ENCODE results near the gene TUB. TPM values are rescaled to one million over a fixed set of nuclear protein-coding genes. Genes with fewer than 3 reads are reported as not detected.

The TUB gene
- polyA plus RNA-seq, 3 donors = not detected

DNA sequence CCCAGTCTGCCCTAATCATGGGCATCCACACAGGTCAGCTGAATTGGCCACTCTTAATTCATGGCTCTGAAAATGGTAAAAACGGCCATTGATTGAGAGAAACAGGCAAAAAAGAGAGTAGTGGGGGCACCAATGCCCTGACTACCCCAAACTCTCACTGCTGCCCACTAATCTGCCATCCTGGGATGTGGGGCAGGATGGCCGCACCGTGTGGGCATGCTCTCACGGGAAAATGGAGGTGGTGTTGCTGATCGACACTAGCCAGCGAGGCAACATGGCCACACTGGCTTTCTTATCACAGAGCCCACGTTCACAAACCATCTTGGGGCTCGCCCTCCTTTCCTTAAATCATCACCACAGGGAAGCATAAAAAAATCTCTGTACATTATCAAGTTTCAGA lies 11.2 kb upstream of the TUB start:
- TF ChIP-seq, protein P1, sequence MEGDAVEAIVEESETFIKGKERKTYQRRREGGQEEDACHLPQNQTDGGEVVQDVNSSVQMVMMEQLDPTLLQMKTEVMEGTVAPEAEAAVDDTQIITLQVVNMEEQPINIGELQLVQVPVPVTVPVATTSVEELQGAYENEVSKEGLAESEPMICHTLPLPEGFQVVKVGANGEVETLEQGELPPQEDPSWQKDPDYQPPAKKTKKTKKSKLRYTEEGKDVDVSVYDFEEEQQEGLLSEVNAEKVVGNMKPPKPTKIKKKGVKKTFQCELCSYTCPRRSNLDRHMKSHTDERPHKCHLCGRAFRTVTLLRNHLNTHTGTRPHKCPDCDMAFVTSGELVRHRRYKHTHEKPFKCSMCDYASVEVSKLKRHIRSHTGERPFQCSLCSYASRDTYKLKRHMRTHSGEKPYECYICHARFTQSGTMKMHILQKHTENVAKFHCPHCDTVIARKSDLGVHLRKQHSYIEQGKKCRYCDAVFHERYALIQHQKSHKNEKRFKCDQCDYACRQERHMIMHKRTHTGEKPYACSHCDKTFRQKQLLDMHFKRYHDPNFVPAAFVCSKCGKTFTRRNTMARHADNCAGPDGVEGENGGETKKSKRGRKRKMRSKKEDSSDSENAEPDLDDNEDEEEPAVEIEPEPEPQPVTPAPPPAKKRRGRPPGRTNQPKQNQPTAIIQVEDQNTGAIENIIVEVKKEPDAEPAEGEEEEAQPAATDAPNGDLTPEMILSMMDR (IDR thresholded peaks at IDR 0.05) = no peak
- Histone ChIP-seq H3K4me3 (replicated peaks in 1 of 3; ENCODE audit: low read depth in 2 of 3, low read length in 3 of 3) (no peak overlapping the region), H3K79me2 (ENCODE audit: insufficient read depth, low read length) (no peaks in the 10 kb centered on the region), H3K27me3 (ENCODE audit: control insufficient read depth in 2 of 2, insufficient read depth in 2 of 2, low read length in 2 of 2) (peaks cover 0 to 4% of the 10 kb centered on the region in 2 donors), H3K9me3 (replicated peaks in 1 of 2; ENCODE audit: control insufficient read depth in 1 of 2, insufficient read depth in 1 of 2, low read length in 2 of 2) (no peaks in the 10 kb centered on the region), H3K9ac (ENCODE audit: insufficient read depth, low read length, poor library complexity, severe bottlenecking) (no peak overlapping the region), H3K4me1 (ENCODE audit: control insufficient read depth in 1 of 2, insufficient read depth in 2 of 2, low read length in 2 of 2) (no peaks in the 10 kb centered on the region), H4K20me1 (ENCODE audit: insufficient read depth, low read length) (no peaks in the 10 kb centered on the region), H3K4me2 (replicated peaks; ENCODE audit: extremely low read depth, low read length, poor library complexity, severe bottlenecking) (no peak overlapping the region), H2AFZ (ENCODE audit: insufficient read depth, low read depth, low read length, poor library complexity, severe bottlenecking) (no peak overlapping the region), H3K36me3 (replicated peaks in 1 of 2; ENCODE audit: control insufficient read depth in 1 of 2, insufficient read depth in 2 of 2, low read length in 2 of 2) (no peaks in the 10 kb centered on the region), H3K27ac (ENCODE audit: low read depth in 1 of 2, low read length in 2 of 2) (no peak overlapping the region)
- Mint-ChIP-seq H3K27ac (no peak overlapping the region), H3K9me3 (peaks cover 0 to 3% (median 0%) of the 10 kb centered on the region in 7 donors), H3K27me3 (ENCODE audit: low read depth in 3 of 3) (peaks cover 12 to 19% (median 16%) of the 10 kb centered on the region in 3 donors), H3K4me3 (no peak overlapping the region), H3K4me1 (no peaks in the 10 kb centered on the region), H3K36me3 (no peaks in the 10 kb centered on the region)
- 92% methylated on average over 6 of the region's 8 CpGs for WGBS (ENCODE audit: insufficient coverage)
- intact Hi-C loops (cut with micrococcal nuclease) = no loop called here
- DNase-seq = no peak

DNA sequence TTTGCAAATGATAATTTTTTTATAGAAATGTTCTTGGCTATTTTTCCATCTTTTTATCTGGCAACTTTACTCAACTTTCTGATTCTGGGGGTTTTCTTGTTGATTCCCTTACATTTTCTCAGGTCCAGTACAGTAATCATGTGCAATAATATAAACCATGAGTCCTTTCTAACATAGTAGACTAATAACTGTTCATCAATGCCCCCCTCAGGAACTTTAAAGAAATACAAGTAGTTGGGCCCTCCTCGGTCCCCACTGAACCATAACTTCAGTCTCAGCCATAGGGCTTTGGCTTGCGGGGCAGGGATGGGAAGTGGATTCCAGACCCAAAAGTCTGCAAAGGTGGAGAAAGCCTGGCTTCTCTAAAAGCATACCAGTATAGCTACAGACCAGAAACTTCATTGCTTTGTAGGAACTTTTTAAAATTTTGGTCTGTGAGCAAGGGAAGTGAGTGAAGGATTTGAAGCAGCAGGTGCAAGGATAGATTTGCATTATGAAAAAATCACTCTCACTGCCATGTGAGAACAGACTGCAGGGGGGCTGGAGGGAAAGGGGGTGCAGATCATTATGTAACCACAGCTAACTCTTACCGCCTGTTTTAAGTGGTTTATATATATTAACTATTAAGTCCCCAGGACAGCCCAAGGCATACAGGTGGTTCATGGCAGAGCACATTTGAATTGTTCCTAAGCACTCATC lies 10.4 kb upstream of the TUB start:
- Mint-ChIP-seq H3K4me3 (no peak overlapping the region), H3K36me3 (no peaks in the 10 kb centered on the region), H3K27me3 (ENCODE audit: low read depth in 3 of 3) (peaks cover 12 to 18% (median 16%) of the 10 kb centered on the region in 3 donors), H3K27ac (no peak overlapping the region), H3K4me1 (no peaks in the 10 kb centered on the region), H3K9me3 (peaks cover 0 to 3% (median 0%) of the 10 kb centered on the region in 7 donors)
- no peaks in the 10 kb centered on the region for H3K4me1 ChIP-seq (ENCODE audit: control insufficient read depth in 1 of 2, insufficient read depth in 2 of 2, low read length in 2 of 2)
- 20% methylated on average over 2 of the region's 3 CpGs for WGBS (ENCODE audit: insufficient coverage)
- H4K20me1 ChIP-seq (ENCODE audit: insufficient read depth, low read length) = no peaks in the 10 kb centered on the region
- peaks cover 0 to 4% of the 10 kb centered on the region in 2 donors for H3K27me3 ChIP-seq (ENCODE audit: control insufficient read depth in 2 of 2, insufficient read depth in 2 of 2, low read length in 2 of 2)
- no peak for DNase-seq
- no peaks in the 10 kb centered on the region for H3K36me3 ChIP-seq (replicated peaks in 1 of 2; ENCODE audit: control insufficient read depth in 1 of 2, insufficient read depth in 2 of 2, low read length in 2 of 2)
- intact Hi-C loops (cut with micrococcal nuclease) = no loop called here
- H3K79me2 ChIP-seq (ENCODE audit: insufficient read depth, low read length) = no peaks in the 10 kb centered on the region
- H3K4me2 ChIP-seq (replicated peaks; ENCODE audit: extremely low read depth, low read length, poor library complexity, severe bottlenecking) = no peak overlapping the region
- no peak overlapping the region for H3K4me3 ChIP-seq (replicated peaks in 1 of 3; ENCODE audit: low read depth in 2 of 3, low read length in 3 of 3)
- no peak overlapping the region for H3K27ac ChIP-seq (ENCODE audit: low read depth in 1 of 2, low read length in 2 of 2)
- TF ChIP-seq, protein P1 (IDR thresholded peaks at IDR 0.05) = no peak
- no peak overlapping the region for H2AFZ ChIP-seq (ENCODE audit: insufficient read depth, low read depth, low read length, poor library complexity, severe bottlenecking)
- H3K9me3 ChIP-seq (replicated peaks in 1 of 2; ENCODE audit: control insufficient read depth in 1 of 2, insufficient read depth in 1 of 2, low read length in 2 of 2) = no peaks in the 10 kb centered on the region
- H3K9ac ChIP-seq (ENCODE audit: insufficient read depth, low read length, poor library complexity, severe bottlenecking) = no peak overlapping the region

All from CD14-positive monocyte (primary cell).